ENCODE results near the gene VEZF1. TPM values are rescaled to one million over a fixed set of nuclear protein-coding genes. Genes with fewer than 3 reads are reported as not detected.

The VEZF1 gene
- total RNA-seq, 4 donors from 2014 or later = 45.3 to 76.0 (median 63.7) TPM

DNA sequence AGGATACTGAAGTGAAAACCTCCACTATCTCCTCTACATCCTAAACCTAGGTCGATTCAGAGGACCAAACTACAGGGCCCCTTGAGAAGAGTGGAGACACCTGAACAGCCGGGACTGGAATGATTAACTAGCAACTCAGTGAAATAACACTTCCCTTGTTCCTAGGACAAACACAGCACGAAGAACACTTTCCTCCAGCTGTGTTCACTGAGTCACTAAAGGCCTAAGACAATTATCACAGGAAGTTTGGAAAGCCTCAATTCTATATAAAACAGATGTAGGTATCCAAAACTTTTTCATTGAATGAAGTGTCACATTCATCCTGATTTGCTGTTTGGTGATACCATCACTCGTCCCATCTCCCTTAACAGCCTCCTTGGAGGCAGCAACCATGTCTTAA lies 17.3 kb downstream of the VEZF1 start:
- peaks cover 26% of the 10 kb centered on the region for H3K36me3 ChIP-seq
- no peaks in the 10 kb centered on the region for H3K9me3 ChIP-seq
- no peaks in the 10 kb centered on the region for H3K27me3 ChIP-seq
- H3K4me3 ChIP-seq = no peak overlapping the region
- no peak for DNase-seq (ENCODE audit: low spot score in 2 of 2)
- 62% methylated on average over 4 of the region's 4 CpGs for WGBS
- no peak for TF ChIP-seq CTCF (IDR thresholded peaks at IDR 0.05)
- TF ChIP-seq POLR2A (IDR thresholded peaks at IDR 0.05) = no peak
- no peak for TF ChIP-seq POLR2AphosphoS5 (IDR thresholded peaks at IDR 0.05)
- TF ChIP-seq EP300 (IDR thresholded peaks at IDR 0.05) = no peak
- peaks cover 7% of the 10 kb centered on the region for H3K4me1 ChIP-seq
- H3K27ac ChIP-seq = no peak overlapping the region

DNA sequence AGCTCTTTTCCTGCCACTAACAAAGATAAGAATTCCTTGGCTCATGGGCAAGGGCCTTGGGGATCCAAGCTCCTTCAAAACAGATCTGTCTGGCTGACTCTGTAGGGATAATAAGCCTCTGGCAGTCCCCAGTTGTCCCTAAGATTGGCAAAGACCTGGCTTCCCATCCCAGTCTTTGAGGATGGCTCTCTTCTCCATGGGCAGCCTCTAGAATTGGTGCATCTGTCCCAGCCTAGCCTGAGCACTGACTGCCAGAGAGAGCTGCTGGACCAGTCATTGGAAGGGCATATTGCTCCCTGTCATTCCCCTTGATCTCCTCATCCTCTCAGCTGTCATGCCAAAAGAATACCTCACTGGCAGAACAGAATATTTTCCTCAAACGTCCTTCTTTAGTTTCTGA lies 19.6 kb downstream of the VEZF1 start:
- Histone ChIP-seq H3K27ac (no peak overlapping the region), H3K4me3 (no peak overlapping the region), H3K4me1 (peaks cover 7% of the 10 kb centered on the region), H3K36me3 (peaks cover 8% of the 10 kb centered on the region), H3K9me3 (no peaks in the 10 kb centered on the region), H3K27me3 (no peaks in the 10 kb centered on the region)
- no peak for DNase-seq (ENCODE audit: low spot score in 2 of 2)
- no peak for TF ChIP-seq CTCF (IDR thresholded peaks at IDR 0.05)
- no peak for TF ChIP-seq POLR2AphosphoS5 (IDR thresholded peaks at IDR 0.05)
- TF ChIP-seq EP300 (IDR thresholded peaks at IDR 0.05) = no peak
- no peak for TF ChIP-seq POLR2A (IDR thresholded peaks at IDR 0.05)
- WGBS = 67% methylated on average over 1 of the region's 1 CpG

DNA sequence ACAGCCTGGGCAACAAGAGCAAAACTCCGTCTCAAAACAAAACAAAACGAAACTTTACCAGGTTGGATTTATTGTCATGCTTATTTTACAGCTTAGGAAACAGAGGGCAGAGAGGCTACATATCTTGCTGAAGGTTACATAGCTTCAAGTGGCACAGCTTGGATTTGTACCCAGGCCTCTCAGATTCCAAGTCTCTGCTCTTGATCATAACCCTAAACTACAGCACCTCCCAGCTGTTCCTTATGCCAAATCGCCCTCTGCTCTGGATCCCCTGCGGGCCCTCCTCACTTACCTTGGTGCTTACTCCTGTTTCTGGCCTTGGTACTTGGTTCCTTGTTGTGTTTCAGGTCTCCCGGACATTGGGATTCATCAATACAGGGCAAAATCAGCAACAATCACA lies 21.2 kb downstream of the VEZF1 start:
- no peak overlapping the region for H3K4me3 ChIP-seq
- H3K27me3 ChIP-seq = no peaks in the 10 kb centered on the region
- DNase-seq (ENCODE audit: low spot score in 2 of 2) = peak in 1 of 2 donors; percentile 28
- WGBS = 94% methylated on average over 5 of the region's 5 CpGs
- no peaks in the 10 kb centered on the region for H3K9me3 ChIP-seq
- TF ChIP-seq EP300 (IDR thresholded peaks at IDR 0.05) (no peak), CTCF (IDR thresholded peaks at IDR 0.05) (no peak), POLR2AphosphoS5 (IDR thresholded peaks at IDR 0.05) (no peak), POLR2A (IDR thresholded peaks at IDR 0.05) (no peak)
- no peak overlapping the region for H3K27ac ChIP-seq
- no peaks in the 10 kb centered on the region for H3K36me3 ChIP-seq
- H3K4me1 ChIP-seq = peaks cover 3% of the 10 kb centered on the region

GRCh38 chr17:57966246-57966645 lies 21.8 kb downstream of the VEZF1 start:
- Histone ChIP-seq H3K36me3 (no peaks in the 10 kb centered on the region), H3K27me3 (no peaks in the 10 kb centered on the region), H3K4me3 (no peak overlapping the region), H3K27ac (no peak overlapping the region), H3K4me1 (no peaks in the 10 kb centered on the region), H3K9me3 (no peaks in the 10 kb centered on the region)
- no peak for TF ChIP-seq CTCF (IDR thresholded peaks at IDR 0.05)
- no peak for TF ChIP-seq EP300 (IDR thresholded peaks at IDR 0.05)
- no peak for TF ChIP-seq POLR2A (IDR thresholded peaks at IDR 0.05)
- no peak for TF ChIP-seq POLR2AphosphoS5 (IDR thresholded peaks at IDR 0.05)
- peak in 1 of 2 donors; percentile 48 for DNase-seq (ENCODE audit: low spot score in 2 of 2)
- WGBS = 98% methylated on average over 5 of the region's 5 CpGs

GRCh38 chr17:57965521-57966160 lies 22.4 kb downstream of the VEZF1 start:
- 93% methylated on average over 23 of the region's 26 CpGs for WGBS
- H3K27me3 ChIP-seq = no peaks in the 10 kb centered on the region
- H3K9me3 ChIP-seq = no peaks in the 10 kb centered on the region
- H3K4me1 ChIP-seq = no peaks in the 10 kb centered on the region
- peak in 1 of 2 donors; percentile 69 for DNase-seq (ENCODE audit: low spot score in 2 of 2)
- no peaks in the 10 kb centered on the region for H3K36me3 ChIP-seq
- TF ChIP-seq POLR2A (IDR thresholded peaks at IDR 0.05) (no peak), POLR2AphosphoS5 (IDR thresholded peaks at IDR 0.05) (no peak), CTCF (IDR thresholded peaks at IDR 0.05) (no peak), EP300 (IDR thresholded peaks at IDR 0.05) (no peak)
- no peak overlapping the region for H3K4me3 ChIP-seq
- no peak overlapping the region for H3K27ac ChIP-seq
